Measurements from ENCODE around the gene BCAS2.

DNA sequence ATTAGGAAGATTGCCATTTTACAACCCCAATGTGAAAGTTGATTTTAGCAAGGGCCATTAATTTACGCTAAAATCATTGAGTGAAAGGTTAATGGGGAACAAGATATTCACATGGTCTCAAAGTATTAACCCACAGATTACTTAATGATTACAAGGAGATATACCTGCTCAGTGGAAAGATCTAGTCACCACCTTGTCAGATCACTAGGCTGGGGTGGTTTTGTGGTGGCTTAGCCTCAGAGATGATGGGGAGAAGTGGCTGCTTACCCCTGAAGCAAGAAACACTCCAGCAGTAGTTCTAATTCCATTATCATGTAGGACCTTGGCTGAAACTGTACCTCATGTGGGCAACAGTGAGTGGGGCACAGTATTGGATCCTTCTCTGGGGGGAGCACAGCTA, 50.3 kb downstream of the BCAS2 start:
- TF ChIP-seq GATA3 (IDR thresholded peaks at IDR 0.05; ENCODE audit: low read depth, low read length) (no peak), GATA2 (IDR thresholded peaks at IDR 0.05; ENCODE audit: low read depth, low read length) (no peak)

Measured in SH-SY5Y (cell line).